ENCODE data around the gene IFT81.

Gene IFT81

GRCh38 chr12:110100315-110100970, 23.7 kb upstream of the IFT81 start:
- no peak overlapping the region for H3K9ac ChIP-seq (ENCODE audit: low read length)
- H3K27ac ChIP-seq (ENCODE audit: low read depth, low read length), result no peak overlapping the region
- H3K4me3 ChIP-seq (ENCODE audit: low read length), result peak overlapping the region; percentile 5
- H3K4me1 ChIP-seq (ENCODE audit: control insufficient read depth, insufficient read depth, low read length), result peaks cover 5% of the 10 kb centered on the region
- no peaks in the 10 kb centered on the region for H3K27me3 ChIP-seq (ENCODE audit: control insufficient read depth, insufficient read depth, low read length)
- no peaks in the 10 kb centered on the region for H3K36me3 ChIP-seq (ENCODE audit: control insufficient read depth, insufficient read depth, low read length)

DNA sequence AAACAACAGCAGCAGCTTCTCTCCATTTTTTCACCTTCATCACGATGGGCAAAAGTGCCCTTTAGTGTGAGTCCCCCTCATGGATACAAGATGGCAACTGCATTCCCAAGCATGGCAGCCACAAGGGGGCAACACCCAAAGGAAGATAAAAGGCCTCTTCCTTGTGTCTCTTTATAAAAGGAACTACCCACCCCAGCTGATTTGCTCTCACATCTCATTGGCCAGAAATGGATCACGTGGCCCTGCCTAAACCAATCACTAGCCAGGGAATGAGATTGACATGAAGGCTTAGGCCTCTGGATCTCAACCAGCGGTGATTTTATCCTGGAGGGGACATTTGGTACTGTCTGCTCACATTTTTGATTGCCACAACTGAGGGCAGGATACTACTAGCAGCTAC, 21.9 kb upstream of the IFT81 start:
- no peaks in the 10 kb centered on the region for H3K27me3 ChIP-seq (ENCODE audit: control insufficient read depth, insufficient read depth, low read length)
- H3K4me1 ChIP-seq (ENCODE audit: control insufficient read depth, insufficient read depth, low read length), result peaks cover 5% of the 10 kb centered on the region
- no peak overlapping the region for H3K4me3 ChIP-seq (ENCODE audit: low read length)
- no peak overlapping the region for H3K9ac ChIP-seq (ENCODE audit: low read length)
- no peak overlapping the region for H3K27ac ChIP-seq (ENCODE audit: low read depth, low read length)
- no peaks in the 10 kb centered on the region for H3K36me3 ChIP-seq (ENCODE audit: control insufficient read depth, insufficient read depth, low read length)

GRCh38 chr12:110104188-110105094, 19.7 kb upstream of the IFT81 start:
- Histone ChIP-seq H3K4me1 (ENCODE audit: control insufficient read depth, insufficient read depth, low read length) (peaks cover 24% of the 10 kb centered on the region), H3K27ac (ENCODE audit: low read depth, low read length) (peak overlapping the region; percentile 76), H3K9ac (ENCODE audit: low read length) (no peak overlapping the region), H3K4me3 (ENCODE audit: low read length) (no peak overlapping the region), H3K36me3 (ENCODE audit: control insufficient read depth, insufficient read depth, low read length) (no peaks in the 10 kb centered on the region), H3K27me3 (ENCODE audit: control insufficient read depth, insufficient read depth, low read length) (no peaks in the 10 kb centered on the region)

- Histone ChIP-seq H3K27ac (ENCODE audit: low read depth, low read length) (peak overlapping the region; percentile 76), H3K36me3 (ENCODE audit: control insufficient read depth, insufficient read depth, low read length) (no peaks in the 10 kb centered on the region), H3K4me3 (ENCODE audit: low read length) (no peak overlapping the region), H3K27me3 (ENCODE audit: control insufficient read depth, insufficient read depth, low read length) (no peaks in the 10 kb centered on the region), H3K4me1 (ENCODE audit: control insufficient read depth, insufficient read depth, low read length) (peaks cover 28% of the 10 kb centered on the region), H3K9ac (ENCODE audit: low read length) (no peak overlapping the region)
Measured at GRCh38 chr12:110105159-110105558, 19.0 kb upstream of the IFT81 start.

DNA sequence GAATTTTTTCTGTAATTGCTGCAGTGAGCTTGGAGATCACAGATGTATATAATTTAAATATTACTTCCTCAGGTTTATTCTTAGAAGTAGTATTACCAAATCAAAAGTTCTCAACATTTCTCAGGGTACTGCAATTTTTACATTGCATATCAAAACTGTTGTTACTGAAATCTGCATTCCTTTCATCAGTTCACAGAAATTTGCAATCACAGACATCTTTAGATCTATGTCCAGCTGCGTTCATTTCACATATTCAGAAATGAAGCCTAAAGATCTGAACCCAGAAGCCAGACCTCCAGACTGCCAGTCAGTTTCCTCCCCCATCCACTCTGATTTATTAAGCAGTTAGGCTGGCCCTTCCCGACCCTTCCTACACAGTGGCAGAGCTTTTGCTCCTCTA, 18.2 kb upstream of the IFT81 start:
- peaks cover 24% of the 10 kb centered on the region for H3K4me1 ChIP-seq (ENCODE audit: control insufficient read depth, insufficient read depth, low read length)
- no peak overlapping the region for H3K4me3 ChIP-seq (ENCODE audit: low read length)
- H3K27me3 ChIP-seq (ENCODE audit: control insufficient read depth, insufficient read depth, low read length), result no peaks in the 10 kb centered on the region
- H3K9ac ChIP-seq (ENCODE audit: low read length), result no peak overlapping the region
- no peak overlapping the region for H3K27ac ChIP-seq (ENCODE audit: low read depth, low read length)
- H3K36me3 ChIP-seq (ENCODE audit: control insufficient read depth, insufficient read depth, low read length), result no peaks in the 10 kb centered on the region

- Histone ChIP-seq H3K27me3 (ENCODE audit: control insufficient read depth, insufficient read depth, low read length) (no peaks in the 10 kb centered on the region), H3K4me3 (ENCODE audit: low read length) (no peak overlapping the region), H3K27ac (ENCODE audit: low read depth, low read length) (peak overlapping the region; percentile 81), H3K36me3 (ENCODE audit: control insufficient read depth, insufficient read depth, low read length) (no peaks in the 10 kb centered on the region), H3K9ac (ENCODE audit: low read length) (no peak overlapping the region), H3K4me1 (ENCODE audit: control insufficient read depth, insufficient read depth, low read length) (peaks cover 24% of the 10 kb centered on the region)
Measured at GRCh38 chr12:110107369-110108281, 16.5 kb upstream of the IFT81 start.

DNA sequence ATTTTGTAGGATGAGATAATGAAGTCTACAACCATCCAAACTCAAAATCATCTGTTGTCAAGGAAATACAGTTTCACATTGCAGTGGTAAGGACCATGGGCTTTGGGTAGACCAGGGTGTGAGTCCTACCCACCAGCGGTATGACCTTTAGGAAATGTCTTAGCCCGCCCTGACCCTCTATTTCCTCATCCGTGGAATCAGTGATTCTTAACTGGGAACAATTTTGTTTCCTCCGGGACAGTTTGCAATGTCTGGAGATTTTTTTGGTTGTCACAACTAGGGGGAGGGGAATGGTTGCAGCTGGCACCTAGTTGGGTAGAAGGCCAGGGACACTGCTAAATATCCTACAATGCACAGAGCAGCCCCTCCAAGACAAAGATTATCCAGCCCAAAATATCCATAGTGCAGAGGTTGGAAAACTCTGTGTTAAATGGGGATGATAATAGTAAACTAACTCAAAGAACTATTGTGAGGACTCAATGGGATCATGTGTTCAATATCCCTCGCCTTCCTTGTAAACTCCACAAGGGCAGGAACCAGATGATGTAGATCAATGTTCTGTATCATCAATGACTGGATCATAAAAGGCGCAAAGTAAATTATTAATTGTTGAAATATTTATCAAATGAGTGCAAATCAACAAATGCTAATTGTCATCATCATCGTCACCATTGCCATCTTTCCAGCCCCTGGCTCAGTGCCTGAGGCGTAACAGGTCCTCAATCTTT, 15.7 kb upstream of the IFT81 start:
- peak overlapping the region; percentile 81 for H3K27ac ChIP-seq (ENCODE audit: low read depth, low read length)
- peaks cover 24% of the 10 kb centered on the region for H3K4me1 ChIP-seq (ENCODE audit: control insufficient read depth, insufficient read depth, low read length)
- H3K4me3 ChIP-seq (ENCODE audit: low read length), result no peak overlapping the region
- H3K36me3 ChIP-seq (ENCODE audit: control insufficient read depth, insufficient read depth, low read length), result no peaks in the 10 kb centered on the region
- H3K27me3 ChIP-seq (ENCODE audit: control insufficient read depth, insufficient read depth, low read length), result no peaks in the 10 kb centered on the region
- no peak overlapping the region for H3K9ac ChIP-seq (ENCODE audit: low read length)

- H3K27ac ChIP-seq (ENCODE audit: low read depth, low read length), result peak overlapping the region; percentile 81
- no peaks in the 10 kb centered on the region for H3K36me3 ChIP-seq (ENCODE audit: control insufficient read depth, insufficient read depth, low read length)
- peaks cover 24% of the 10 kb centered on the region for H3K4me1 ChIP-seq (ENCODE audit: control insufficient read depth, insufficient read depth, low read length)
- H3K9ac ChIP-seq (ENCODE audit: low read length), result no peak overlapping the region
- no peaks in the 10 kb centered on the region for H3K27me3 ChIP-seq (ENCODE audit: control insufficient read depth, insufficient read depth, low read length)
- peak overlapping the region; percentile 14 for H3K4me3 ChIP-seq (ENCODE audit: low read length)
Measured at GRCh38 chr12:110109037-110109836, 14.9 kb upstream of the IFT81 start.

DNA sequence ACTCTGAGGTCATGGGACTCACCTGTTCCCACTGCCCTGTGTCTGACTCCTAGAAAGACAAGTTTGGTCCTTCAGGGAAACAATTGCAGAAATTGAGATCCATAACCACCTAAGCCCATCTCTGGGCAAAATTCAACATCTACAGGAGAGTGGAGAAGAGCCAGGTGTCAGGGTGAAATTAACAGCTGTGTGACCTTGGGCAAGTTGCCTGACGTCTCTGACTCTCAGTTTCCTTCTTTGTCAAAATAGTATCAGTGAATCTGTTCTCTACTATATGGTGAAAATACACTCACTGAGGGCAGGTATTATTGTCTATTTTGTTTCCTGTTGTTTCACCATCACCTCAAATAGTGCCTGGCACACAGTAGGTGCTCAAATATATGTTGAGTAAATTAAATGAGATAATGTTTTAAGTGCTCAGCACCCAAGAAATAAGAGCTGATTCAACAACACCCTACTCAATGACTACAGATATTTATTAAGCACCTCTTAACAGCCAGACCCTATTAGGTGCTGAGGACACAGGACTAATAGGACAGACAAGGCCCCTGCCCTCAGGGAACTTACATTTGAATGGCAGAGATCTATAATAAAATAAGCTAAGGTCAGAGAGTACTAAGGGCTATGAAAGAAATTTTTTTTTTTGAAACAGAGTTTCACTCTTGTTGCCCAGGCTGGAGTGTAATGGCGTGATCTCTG, 14.2 kb upstream of the IFT81 start:
- Histone ChIP-seq H3K27me3 (ENCODE audit: control insufficient read depth, insufficient read depth, low read length) (no peaks in the 10 kb centered on the region), H3K9ac (ENCODE audit: low read length) (no peak overlapping the region), H3K36me3 (ENCODE audit: control insufficient read depth, insufficient read depth, low read length) (no peaks in the 10 kb centered on the region), H3K4me1 (ENCODE audit: control insufficient read depth, insufficient read depth, low read length) (peaks cover 24% of the 10 kb centered on the region), H3K4me3 (ENCODE audit: low read length) (peak overlapping the region; percentile 14), H3K27ac (ENCODE audit: low read depth, low read length) (peak overlapping the region; percentile 81)

- H3K4me1 ChIP-seq (ENCODE audit: control insufficient read depth, insufficient read depth, low read length), result peaks cover 24% of the 10 kb centered on the region
- H3K36me3 ChIP-seq (ENCODE audit: control insufficient read depth, insufficient read depth, low read length), result no peaks in the 10 kb centered on the region
- H3K27me3 ChIP-seq (ENCODE audit: control insufficient read depth, insufficient read depth, low read length), result no peaks in the 10 kb centered on the region
- H3K9ac ChIP-seq (ENCODE audit: low read length), result no peak overlapping the region
- no peak overlapping the region for H3K4me3 ChIP-seq (ENCODE audit: low read length)
- peak overlapping the region; percentile 41 for H3K27ac ChIP-seq (ENCODE audit: low read depth, low read length)
Measured at GRCh38 chr12:110111476-110112334, 12.5 kb upstream of the IFT81 start.
